GM13977 (cell line): ENCODE data around the gene PKD2L1.
"Not testable (repeated sequence)": the region's sequence is repeated elsewhere in the genome, so short reads cannot be mapped to it uniquely, and the experiment has no call there.

Experiments used
- DNase-seq: peaks from one replicate; pipeline ENCODE4 v3.0.0; 2012; ENCODE audit warnings: low spot score
- in situ Hi-C: fragments of 300-500 bp; cut with MboI; formaldehyde crosslinking; loops from one replicate; pipeline ENCODE4 v1.12.0; 2022; ENCODE audit warnings: low sequenced_read_pairs, low pct_unique_long_range_greater_than_20kb, mixed read lengths, inconsistent platforms; ENCODE audit not compliant: unreplicated experiment
- TF ChIP-seq, protein P1 (sequence below): IDR thresholded peaks from 2 replicates; pipeline ENCODE4 v1.5.1; 2012; ENCODE audit warnings: mild to moderate bottlenecking, control low read depth; ENCODE audit not compliant: insufficient read depth; ENCODE audit errors: extremely low read depth, missing control alignments

PKD2L1 gene

DNA sequence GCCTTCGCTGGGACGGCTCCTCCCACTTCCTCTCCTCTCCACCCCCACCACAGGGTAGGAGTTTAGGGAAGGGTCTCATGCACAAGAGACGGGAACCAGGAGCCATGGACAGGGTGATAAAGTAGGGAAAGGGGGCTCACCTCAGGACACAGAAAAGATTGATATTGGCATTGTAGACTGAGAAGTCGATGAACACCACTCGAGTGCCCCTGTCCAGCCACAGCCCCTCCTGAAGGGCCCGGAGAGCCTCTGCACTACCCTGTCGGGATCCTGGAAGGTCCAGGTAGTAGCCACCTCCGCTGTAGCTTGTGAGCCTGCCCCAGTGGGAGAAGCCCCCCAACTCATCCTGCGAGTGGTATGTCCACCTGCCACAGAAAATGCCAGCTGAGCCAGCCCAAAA is 32.8 kb downstream of the PKD2L1 start:
- in situ Hi-C loops, result no loop called here
- no peak for DNase-seq
- TF ChIP-seq, protein P1, sequence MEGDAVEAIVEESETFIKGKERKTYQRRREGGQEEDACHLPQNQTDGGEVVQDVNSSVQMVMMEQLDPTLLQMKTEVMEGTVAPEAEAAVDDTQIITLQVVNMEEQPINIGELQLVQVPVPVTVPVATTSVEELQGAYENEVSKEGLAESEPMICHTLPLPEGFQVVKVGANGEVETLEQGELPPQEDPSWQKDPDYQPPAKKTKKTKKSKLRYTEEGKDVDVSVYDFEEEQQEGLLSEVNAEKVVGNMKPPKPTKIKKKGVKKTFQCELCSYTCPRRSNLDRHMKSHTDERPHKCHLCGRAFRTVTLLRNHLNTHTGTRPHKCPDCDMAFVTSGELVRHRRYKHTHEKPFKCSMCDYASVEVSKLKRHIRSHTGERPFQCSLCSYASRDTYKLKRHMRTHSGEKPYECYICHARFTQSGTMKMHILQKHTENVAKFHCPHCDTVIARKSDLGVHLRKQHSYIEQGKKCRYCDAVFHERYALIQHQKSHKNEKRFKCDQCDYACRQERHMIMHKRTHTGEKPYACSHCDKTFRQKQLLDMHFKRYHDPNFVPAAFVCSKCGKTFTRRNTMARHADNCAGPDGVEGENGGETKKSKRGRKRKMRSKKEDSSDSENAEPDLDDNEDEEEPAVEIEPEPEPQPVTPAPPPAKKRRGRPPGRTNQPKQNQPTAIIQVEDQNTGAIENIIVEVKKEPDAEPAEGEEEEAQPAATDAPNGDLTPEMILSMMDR, result no peak

DNA sequence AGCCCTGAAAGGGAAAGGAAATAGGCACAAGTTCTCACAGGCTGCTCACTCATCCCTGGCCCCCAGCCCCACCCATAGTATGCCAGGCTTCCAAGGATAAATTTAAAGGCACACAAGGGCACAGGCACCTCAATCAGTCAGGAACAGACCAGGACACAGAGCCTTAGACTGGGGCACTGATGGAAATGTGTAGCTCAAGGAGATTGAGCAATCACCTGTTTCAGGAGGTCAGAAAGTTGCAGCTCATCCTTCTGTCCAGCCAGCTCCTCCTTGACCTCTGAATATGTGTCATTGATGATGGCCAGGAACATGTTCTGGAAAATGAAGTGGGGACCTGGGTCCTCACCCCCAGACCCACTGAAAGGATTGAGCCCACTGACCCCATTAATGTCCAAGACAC is 37.0 kb downstream of the PKD2L1 start:
- TF ChIP-seq, protein P1, result no peak
- DNase-seq, result no peak
- in situ Hi-C loops, result no loop called here

DNA sequence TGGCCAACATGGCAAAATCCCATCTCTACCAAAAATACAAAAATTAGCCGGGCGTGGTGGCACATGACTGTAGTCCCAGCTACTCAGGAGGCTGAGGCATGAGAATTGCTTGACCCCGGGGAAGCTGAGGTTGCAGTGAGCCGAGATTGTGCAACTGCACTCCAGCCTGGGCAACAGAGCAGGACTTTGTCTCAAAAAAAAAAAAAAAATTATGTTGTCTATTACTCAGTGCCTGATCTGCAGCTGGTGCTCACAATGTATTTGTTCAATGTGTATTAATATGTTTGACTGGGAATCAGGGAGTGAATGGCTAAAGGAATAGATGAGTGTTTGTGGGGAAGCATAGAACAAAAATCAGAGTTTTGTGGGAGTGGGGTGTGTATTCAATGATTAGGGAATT is 37.7 kb downstream of the PKD2L1 start:
- DNase-seq, in situ Hi-C loops: not testable (repeated sequence)

DNA sequence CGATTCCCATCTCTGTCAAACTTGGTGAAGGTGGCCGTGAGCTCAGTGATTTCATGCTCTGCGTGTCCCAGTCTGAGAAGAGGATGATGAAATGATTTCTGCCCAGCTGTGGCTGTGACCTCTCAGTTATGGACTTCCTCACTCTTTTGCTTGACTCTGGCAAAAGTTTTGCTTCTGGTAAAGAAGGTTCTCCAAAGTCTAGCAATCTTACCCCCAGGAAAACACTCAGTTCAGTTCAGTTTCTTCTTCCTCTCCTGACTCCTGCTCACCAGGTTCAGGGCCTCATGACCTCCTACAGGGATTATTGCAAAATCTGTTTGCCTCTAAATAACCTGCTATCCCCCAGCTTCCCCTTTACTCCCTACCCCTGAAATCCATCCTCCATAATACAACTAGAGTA is 38.7 kb downstream of the PKD2L1 start:
- TF ChIP-seq, protein P1, result no peak
- DNase-seq, result no peak
- in situ Hi-C loops, result no loop called here

DNA sequence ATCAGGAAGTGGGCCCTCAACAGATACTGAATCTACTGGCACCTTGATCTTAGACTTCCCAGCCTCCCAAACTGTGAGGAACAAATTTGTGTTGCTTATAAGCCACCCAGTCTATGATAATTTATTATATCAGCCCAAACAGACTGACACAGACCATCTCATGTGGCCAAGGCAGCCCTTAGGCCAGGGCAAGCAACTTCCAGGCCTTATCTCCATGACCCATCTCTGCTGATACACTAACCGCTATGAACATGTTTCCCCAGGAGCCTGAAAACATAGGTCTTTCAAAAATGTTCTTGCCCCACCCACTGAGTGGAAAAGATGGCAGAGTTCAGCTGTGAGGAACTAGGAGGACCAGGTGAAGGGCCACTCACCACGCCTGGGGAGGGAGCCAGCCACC is 40.4 kb downstream of the PKD2L1 start:
- in situ Hi-C loops, result no loop called here
- TF ChIP-seq, protein P1, result no peak
- DNase-seq, result no peak

DNA sequence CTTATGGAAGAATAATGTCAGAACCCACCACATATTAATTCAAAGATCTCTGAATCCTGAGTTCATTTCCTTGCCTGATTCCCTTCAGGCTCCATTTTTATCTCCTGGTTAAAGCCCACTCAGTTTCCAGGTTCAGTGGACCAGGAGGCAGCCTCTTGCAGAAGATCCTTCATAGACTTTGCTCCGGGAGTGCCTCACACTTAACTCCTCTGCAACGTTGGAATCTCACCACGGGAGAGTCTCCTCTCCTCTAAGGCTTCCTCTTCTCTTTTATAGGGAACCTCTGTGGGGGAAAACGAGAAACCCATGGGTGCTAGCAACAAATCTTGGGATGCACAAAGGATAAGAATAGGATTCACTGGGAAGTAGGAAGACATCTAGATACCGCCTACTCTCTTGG is 41.8 kb downstream of the PKD2L1 start:
- in situ Hi-C loops, result no loop called here
- TF ChIP-seq, protein P1, result no peak
- no peak for DNase-seq

DNA sequence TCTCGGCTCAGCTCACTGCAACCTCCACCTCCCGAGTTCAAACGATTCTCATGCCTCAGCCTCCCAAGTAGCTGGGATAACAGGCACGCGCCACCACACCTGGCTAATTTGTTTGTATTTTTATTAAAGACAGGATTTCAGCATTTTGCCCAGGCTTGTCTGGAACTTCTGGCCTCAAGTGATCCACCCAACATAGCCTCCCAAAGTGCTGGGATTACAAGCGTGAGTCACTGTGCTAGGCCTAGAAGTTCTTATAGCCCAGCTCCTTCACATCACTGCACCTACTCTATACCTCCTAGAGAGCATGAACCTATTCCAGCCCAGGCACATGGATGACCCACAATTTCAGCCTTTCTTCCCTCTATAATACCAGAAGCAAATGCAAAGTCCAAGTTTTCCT is 42.3 kb downstream of the PKD2L1 start:
- TF ChIP-seq, protein P1, result no peak
- in situ Hi-C loops, result no loop called here

More for the DNA sequence above, 42.3 kb downstream of the PKD2L1 start:
- no peak for DNase-seq
